ENCODE results near the gene SPATA6. TPM values are rescaled to one million over a fixed set of nuclear protein-coding genes. Genes with fewer than 3 reads are reported as not detected.
A peak's percentile ranks its signal among the peaks of the same experiment; 100 is the strongest.

Gene SPATA6
- total and polyA plus RNA-seq, 12 donors, result 1.7 to 13.6 (median 8.6) TPM

DNA sequence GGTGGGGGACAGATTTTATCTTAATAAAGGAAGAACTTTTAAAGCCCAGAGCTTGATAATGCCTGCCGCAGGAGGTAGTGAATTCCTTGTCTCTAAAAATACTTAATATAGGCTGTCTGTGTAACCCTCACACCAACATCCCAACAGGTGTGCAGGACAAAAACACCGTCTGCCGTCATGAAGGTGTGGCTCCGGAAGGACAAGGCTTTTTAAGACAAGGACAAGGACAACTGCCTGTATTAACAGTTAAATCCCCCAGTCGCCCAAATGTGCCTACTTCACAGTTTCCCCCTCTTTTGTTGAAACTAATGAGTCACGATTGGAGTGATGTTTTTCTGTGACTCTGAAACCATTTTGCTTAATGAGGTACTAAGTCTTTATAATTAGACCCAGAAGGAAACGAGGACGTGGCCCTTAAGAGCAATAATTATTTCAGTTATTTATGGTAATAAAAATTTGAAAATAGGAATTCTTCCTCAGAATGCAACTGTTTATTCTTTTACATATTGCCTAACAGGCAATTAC is 27.3 kb upstream of the SPATA6 start:
- no peak for DNase-seq
- TF ChIP-seq, protein P1, sequence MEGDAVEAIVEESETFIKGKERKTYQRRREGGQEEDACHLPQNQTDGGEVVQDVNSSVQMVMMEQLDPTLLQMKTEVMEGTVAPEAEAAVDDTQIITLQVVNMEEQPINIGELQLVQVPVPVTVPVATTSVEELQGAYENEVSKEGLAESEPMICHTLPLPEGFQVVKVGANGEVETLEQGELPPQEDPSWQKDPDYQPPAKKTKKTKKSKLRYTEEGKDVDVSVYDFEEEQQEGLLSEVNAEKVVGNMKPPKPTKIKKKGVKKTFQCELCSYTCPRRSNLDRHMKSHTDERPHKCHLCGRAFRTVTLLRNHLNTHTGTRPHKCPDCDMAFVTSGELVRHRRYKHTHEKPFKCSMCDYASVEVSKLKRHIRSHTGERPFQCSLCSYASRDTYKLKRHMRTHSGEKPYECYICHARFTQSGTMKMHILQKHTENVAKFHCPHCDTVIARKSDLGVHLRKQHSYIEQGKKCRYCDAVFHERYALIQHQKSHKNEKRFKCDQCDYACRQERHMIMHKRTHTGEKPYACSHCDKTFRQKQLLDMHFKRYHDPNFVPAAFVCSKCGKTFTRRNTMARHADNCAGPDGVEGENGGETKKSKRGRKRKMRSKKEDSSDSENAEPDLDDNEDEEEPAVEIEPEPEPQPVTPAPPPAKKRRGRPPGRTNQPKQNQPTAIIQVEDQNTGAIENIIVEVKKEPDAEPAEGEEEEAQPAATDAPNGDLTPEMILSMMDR (IDR thresholded peaks at IDR 0.05), result no peak
- ATAC-seq, result no peak
- Histone ChIP-seq H3K4me1 (peaks cover 0 to 10% (median 0%) of the 10 kb centered on the region in 9 donors), H3K27me3 (peaks cover 0 to 5% (median 0%) of the 10 kb centered on the region in 7 donors), H3K36me3 (no peaks in the 10 kb centered on the region), H3K4me3 (no peak overlapping the region), H3K27ac (no peak overlapping the region), H3K9me3 (no peaks in the 10 kb centered on the region)
- WGBS, 2 donors, result 75 to 79% methylated on average over 8 of the region's 8 CpGs
- intact Hi-C loops (cut with DNase I), result loop anchor here in 5 of 10 donors (2.0 to 10.0 kb wide), 4 partner anchors 262 to 394 kb away; no protein-coding TSS in a partner anchor

DNA sequence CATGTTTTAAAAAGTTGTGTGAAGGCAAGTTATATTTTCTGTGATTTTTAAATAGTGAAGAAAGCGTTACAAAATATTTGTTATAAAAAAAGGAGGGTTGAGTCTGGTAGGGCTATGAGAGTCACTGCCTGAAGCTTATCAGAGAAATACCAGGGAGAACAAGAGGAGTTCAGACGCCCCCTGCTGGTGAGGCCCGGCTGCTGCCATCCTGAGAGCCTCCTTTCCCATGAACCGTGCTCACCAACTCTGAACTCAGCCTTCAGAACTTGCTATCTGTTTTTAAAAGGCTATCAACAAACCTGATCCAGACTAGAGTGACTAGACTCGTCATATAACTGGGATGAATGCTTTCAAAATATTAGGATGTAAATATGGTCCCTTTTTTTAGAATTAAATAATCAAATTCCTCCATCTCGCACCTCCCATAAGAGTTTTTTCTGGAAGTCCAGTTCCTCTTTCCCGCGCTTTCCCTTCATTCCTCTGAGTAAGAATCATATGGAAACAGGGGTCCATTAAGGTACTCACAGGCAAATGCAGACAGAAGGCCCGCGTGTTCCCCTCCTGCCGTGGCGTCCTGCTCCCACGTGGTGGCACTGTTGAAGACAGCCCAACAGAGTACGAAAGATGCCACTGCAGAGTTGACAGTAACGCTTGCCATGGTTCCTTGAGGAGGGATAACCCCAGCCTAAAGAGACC is 26.2 kb upstream of the SPATA6 start:
- Histone ChIP-seq H3K36me3 (no peaks in the 10 kb centered on the region), H3K27me3 (peaks cover 0 to 5% (median 0%) of the 10 kb centered on the region in 7 donors), H3K9me3 (no peaks in the 10 kb centered on the region), H3K4me3 (no peak overlapping the region), H3K4me1 (peaks cover 0 to 15% (median 0%) of the 10 kb centered on the region in 9 donors), H3K27ac (no peak overlapping the region)
- 19% methylated on average over 15 of the region's 15 CpGs for WGBS, 2 donors
- TF ChIP-seq, protein P1 (IDR thresholded peaks at IDR 0.05), result peak; percentile 61 to 96 (median 89)
- ATAC-seq, result peak; percentile 82 to 93 (median 89)
- intact Hi-C loops (cut with DNase I), result loop anchor here in 5 of 10 donors (2.0 to 10.0 kb wide), 4 partner anchors 261 to 393 kb away; no protein-coding TSS in a partner anchor
- DNase-seq, result peak; percentile 78 to 80

DNA sequence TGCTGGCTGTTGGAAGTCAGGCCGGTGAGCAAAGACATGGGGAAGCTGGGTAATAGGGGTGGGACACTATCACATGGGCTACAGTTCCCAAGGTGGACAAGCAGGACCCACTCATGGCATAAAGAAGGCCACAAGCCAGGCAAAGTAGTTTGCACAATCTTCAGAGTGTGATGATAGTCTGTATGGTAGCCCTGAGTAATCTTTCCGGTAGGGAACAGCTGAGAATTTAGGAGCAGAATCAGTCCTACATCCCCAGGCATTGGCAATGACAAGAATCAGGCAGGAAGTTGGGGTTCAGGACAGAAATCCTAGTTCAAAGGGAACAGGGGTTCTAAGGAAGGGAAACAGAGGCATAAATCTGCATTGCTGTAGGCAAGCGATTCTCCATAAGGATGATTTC is 23.9 kb upstream of the SPATA6 start:
- 95% methylated on average over 3 of the region's 3 CpGs for WGBS, 2 donors
- no peak for ATAC-seq

DNA sequence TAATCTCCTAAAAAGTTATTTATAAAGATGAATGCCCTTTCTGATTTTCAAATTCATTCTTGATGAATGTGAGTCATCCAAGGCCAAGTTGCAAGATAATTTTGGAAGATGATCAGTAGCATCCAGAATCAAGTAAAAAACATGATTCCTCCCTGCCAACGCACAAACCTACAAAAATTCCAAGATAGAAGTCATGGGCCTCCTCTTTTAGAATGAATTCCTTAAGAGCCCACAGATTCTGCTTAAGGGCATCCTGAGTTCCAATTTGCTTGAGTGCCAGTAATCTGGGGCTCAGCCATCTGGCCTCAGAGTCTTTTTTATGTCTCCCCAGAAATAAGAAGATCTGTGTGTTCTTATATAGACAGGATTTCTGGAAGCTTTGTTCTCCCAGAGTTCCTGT is 23.2 kb upstream of the SPATA6 start:
- no peak for ATAC-seq
- TF ChIP-seq, protein P1 (IDR thresholded peaks at IDR 0.05), result no peak
- intact Hi-C loops (cut with DNase I), result loop anchor here in 4 of 10 donors (5.0 to 10.0 kb wide), 3 partner anchors 258 to 390 kb away; no protein-coding TSS in a partner anchor

More for the DNA sequence above, 23.9 kb upstream of the SPATA6 start:
- no peak for DNase-seq
- peaks cover 0 to 5% (median 0%) of the 10 kb centered on the region in 7 donors for H3K27me3 ChIP-seq
- no peaks in the 10 kb centered on the region for H3K9me3 ChIP-seq
- peaks cover 0 to 15% (median 6%) of the 10 kb centered on the region in 9 donors for H3K4me1 ChIP-seq
- no peak overlapping the region for H3K4me3 ChIP-seq
- H3K27ac ChIP-seq, result no peak overlapping the region
- no peaks in the 10 kb centered on the region for H3K36me3 ChIP-seq
- intact Hi-C loops (cut with DNase I), result loop anchor here in 4 of 10 donors (5.0 to 10.0 kb wide), 3 partner anchors 259 to 391 kb away; no protein-coding TSS in a partner anchor
- TF ChIP-seq, protein P1 (IDR thresholded peaks at IDR 0.05), result no peak

More for the DNA sequence above, 23.2 kb upstream of the SPATA6 start:
- 83 to 94% methylated on average over 1 of the region's 1 CpG for WGBS, 2 donors
- peaks cover 0 to 5% (median 0%) of the 10 kb centered on the region in 7 donors for H3K27me3 ChIP-seq
- no peaks in the 10 kb centered on the region for H3K36me3 ChIP-seq
- H3K27ac ChIP-seq, result no peak overlapping the region
- H3K4me1 ChIP-seq, result peaks cover 0 to 15% (median 6%) of the 10 kb centered on the region in 9 donors
- H3K4me3 ChIP-seq, result no peak overlapping the region
- H3K9me3 ChIP-seq, result no peaks in the 10 kb centered on the region
- no peak for DNase-seq
